ENCODE measurements around the gene TRIM67.

DNA sequence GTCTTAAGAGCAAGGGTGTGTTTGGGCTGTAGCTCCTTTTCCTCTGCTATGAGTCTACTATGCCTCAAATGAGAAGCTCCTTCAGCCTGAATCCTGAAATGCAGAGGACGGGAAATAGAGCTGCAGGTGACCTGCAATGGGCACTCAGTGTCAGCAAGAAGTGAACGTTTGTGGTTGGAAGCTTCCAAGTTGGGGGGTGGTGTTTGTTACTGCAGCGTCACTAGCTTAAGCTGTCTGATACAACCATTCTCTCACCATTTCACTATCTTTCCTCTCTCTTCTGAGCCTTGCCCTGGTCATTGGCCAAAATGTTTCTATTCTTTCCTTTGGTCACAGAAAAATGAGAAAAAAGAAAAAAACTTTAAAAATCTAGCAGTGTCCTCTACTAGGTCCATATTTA is 19.4 kb downstream of the TRIM67 start:
- TF ChIP-seq CTCF (IDR thresholded peaks at IDR 0.05) (no peak), POLR2AphosphoS5 (IDR thresholded peaks at IDR 0.05; ENCODE audit: low read depth, low read length) (no peak), SIN3A (IDR thresholded peaks at IDR 0.05; ENCODE audit: borderline replicate concordance, insufficient read depth, low read depth, low read length) (no peak)
- TF ChIP-seq, protein P1, sequence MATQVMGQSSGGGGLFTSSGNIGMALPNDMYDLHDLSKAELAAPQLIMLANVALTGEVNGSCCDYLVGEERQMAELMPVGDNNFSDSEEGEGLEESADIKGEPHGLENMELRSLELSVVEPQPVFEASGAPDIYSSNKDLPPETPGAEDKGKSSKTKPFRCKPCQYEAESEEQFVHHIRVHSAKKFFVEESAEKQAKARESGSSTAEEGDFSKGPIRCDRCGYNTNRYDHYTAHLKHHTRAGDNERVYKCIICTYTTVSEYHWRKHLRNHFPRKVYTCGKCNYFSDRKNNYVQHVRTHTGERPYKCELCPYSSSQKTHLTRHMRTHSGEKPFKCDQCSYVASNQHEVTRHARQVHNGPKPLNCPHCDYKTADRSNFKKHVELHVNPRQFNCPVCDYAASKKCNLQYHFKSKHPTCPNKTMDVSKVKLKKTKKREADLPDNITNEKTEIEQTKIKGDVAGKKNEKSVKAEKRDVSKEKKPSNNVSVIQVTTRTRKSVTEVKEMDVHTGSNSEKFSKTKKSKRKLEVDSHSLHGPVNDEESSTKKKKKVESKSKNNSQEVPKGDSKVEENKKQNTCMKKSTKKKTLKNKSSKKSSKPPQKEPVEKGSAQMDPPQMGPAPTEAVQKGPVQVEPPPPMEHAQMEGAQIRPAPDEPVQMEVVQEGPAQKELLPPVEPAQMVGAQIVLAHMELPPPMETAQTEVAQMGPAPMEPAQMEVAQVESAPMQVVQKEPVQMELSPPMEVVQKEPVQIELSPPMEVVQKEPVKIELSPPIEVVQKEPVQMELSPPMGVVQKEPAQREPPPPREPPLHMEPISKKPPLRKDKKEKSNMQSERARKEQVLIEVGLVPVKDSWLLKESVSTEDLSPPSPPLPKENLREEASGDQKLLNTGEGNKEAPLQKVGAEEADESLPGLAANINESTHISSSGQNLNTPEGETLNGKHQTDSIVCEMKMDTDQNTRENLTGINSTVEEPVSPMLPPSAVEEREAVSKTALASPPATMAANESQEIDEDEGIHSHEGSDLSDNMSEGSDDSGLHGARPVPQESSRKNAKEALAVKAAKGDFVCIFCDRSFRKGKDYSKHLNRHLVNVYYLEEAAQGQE (IDR thresholded peaks at IDR 0.05; ENCODE audit: insufficient read depth in 1 of 2, low read depth in 2 of 2, low read length in 1 of 2): no peak

Measured in Panc1 (cell line).